ENCODE data around the gene KRT79.

The KRT79 gene

DNA sequence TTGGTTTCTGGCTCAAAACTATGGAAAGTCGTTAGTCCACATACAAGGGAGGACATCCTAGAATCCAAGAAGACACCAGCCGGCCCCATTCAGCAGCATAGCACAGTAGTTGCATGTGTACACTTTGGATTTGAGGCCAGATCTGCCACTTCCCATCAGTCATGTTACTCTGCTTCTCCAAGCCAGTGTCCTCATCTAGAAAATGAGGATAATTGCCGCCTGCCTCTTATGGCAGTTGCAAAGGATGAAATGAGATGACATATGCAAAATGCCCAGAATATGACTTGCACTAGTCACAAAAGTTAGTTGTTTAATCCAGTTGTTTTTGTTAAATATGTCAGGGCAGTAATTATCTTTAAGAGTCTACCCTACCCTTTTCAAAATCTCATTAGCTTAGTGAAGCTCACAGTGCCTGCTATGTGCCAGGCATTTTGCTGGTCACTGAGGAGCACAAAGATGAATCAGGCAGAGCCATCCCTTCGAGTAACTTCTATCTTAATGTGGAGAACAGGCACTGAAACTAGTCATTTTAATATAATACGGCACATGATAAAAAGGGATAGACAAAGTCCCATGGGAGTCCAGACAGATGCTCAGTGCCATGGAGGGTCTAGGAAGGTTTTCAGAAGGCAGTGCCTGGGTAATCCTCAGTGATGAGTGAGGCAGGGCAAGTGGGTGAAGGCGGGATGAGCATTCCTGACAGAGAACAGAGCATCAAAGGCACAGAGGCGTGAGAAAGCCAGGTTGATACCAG lies 50.4 kb downstream of the KRT79 start:
- no peak for ATAC-seq
- TF ChIP-seq ISL1 (CRISPR knock-in tag; IDR thresholded peaks at IDR 0.05) (no peak), ZNF8 (CRISPR knock-in tag; IDR thresholded peaks at IDR 0.05) (no peak), ESRRG (CRISPR knock-in tag; IDR thresholded peaks at IDR 0.05) (no peak), RARB (CRISPR knock-in tag; IDR thresholded peaks at IDR 0.05) (no peak), ZFP3 (CRISPR knock-in tag; IDR thresholded peaks at IDR 0.05) (no peak), ARNTL (CRISPR knock-in tag; IDR thresholded peaks at IDR 0.05; ENCODE audit: borderline replicate concordance, low read depth) (no peak), OSR1 (CRISPR knock-in tag; IDR thresholded peaks at IDR 0.05) (no peak), ZNF565 (CRISPR knock-in tag; conservative IDR thresholded peaks at IDR 0.05; ENCODE audit: low read depth) (no peak), ZC3H10 (CRISPR knock-in tag; IDR thresholded peaks at IDR 0.05) (no peak), SNAI2 (CRISPR knock-in tag; IDR thresholded peaks at IDR 0.05) (no peak), PPARA (CRISPR knock-in tag; IDR thresholded peaks at IDR 0.05; ENCODE audit: borderline replicate concordance) (no peak)
- TF ChIP-seq, protein P1, sequence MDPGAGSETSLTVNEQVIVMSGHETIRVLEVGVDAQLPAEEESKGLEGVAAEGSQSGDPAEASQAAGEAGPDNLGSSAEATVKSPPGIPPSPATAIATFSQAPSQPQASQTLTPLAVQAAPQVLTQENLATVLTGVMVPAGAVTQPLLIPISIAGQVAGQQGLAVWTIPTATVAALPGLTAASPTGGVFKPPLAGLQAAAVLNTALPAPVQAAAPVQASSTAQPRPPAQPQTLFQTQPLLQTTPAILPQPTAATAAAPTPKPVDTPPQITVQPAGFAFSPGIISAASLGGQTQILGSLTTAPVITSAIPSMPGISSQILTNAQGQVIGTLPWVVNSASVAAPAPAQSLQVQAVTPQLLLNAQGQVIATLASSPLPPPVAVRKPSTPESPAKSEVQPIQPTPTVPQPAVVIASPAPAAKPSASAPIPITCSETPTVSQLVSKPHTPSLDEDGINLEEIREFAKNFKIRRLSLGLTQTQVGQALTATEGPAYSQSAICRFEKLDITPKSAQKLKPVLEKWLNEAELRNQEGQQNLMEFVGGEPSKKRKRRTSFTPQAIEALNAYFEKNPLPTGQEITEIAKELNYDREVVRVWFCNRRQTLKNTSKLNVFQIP (CRISPR knock-in tag; IDR thresholded peaks at IDR 0.05; ENCODE audit: borderline replicate concordance, low read depth) = no peak
- TF ChIP-seq, protein P2, sequence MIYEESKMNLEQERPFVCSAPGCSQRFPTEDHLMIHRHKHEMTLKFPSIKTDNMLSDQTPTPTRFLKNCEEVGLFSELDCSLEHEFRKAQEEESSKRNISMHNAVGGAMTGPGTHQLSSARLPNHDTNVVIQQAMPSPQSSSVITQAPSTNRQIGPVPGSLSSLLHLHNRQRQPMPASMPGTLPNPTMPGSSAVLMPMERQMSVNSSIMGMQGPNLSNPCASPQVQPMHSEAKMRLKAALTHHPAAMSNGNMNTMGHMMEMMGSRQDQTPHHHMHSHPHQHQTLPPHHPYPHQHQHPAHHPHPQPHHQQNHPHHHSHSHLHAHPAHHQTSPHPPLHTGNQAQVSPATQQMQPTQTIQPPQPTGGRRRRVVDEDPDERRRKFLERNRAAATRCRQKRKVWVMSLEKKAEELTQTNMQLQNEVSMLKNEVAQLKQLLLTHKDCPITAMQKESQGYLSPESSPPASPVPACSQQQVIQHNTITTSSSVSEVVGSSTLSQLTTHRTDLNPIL (CRISPR knock-in tag; IDR thresholded peaks at IDR 0.05; ENCODE audit: low read depth) = no peak
- TF ChIP-seq, protein P3, sequence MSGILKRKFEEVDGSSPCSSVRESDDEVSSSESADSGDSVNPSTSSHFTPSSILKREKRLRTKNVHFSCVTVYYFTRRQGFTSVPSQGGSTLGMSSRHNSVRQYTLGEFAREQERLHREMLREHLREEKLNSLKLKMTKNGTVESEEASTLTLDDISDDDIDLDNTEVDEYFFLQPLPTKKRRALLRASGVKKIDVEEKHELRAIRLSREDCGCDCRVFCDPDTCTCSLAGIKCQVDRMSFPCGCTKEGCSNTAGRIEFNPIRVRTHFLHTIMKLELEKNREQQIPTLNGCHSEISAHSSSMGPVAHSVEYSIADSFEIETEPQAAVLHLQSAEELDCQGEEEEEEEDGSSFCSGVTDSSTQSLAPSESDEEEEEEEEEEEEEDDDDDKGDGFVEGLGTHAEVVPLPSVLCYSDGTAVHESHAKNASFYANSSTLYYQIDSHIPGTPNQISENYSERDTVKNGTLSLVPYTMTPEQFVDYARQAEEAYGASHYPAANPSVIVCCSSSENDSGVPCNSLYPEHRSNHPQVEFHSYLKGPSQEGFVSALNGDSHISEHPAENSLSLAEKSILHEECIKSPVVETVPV (CRISPR knock-in tag; IDR thresholded peaks at IDR 0.05) = no peak
- TF ChIP-seq, protein P4, sequence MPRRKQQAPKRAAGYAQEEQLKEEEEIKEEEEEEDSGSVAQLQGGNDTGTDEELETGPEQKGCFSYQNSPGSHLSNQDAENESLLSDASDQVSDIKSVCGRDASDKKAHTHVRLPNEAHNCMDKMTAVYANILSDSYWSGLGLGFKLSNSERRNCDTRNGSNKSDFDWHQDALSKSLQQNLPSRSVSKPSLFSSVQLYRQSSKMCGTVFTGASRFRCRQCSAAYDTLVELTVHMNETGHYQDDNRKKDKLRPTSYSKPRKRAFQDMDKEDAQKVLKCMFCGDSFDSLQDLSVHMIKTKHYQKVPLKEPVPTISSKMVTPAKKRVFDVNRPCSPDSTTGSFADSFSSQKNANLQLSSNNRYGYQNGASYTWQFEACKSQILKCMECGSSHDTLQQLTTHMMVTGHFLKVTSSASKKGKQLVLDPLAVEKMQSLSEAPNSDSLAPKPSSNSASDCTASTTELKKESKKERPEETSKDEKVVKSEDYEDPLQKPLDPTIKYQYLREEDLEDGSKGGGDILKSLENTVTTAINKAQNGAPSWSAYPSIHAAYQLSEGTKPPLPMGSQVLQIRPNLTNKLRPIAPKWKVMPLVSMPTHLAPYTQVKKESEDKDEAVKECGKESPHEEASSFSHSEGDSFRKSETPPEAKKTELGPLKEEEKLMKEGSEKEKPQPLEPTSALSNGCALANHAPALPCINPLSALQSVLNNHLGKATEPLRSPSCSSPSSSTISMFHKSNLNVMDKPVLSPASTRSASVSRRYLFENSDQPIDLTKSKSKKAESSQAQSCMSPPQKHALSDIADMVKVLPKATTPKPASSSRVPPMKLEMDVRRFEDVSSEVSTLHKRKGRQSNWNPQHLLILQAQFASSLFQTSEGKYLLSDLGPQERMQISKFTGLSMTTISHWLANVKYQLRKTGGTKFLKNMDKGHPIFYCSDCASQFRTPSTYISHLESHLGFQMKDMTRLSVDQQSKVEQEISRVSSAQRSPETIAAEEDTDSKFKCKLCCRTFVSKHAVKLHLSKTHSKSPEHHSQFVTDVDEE (CRISPR knock-in tag; IDR thresholded peaks at IDR 0.05) = no peak

DNA sequence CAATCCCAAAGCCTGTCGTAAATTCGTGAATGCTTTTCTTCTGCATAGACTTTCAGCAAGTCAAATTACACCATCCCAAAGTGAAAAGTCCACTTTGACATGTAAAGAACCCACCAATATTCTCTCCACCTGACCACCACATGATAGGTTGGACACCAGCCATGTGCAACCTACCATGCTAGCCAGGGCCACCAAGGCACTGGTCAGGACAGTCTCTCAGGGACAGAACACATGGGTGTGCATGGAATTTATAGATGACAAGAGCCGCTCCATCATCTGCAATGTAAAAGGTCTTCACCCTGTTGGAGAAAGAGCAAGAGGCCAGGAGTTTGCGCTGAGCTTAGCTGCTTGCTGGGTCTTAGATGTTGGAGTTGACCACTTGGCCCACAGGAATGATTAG lies 51.6 kb downstream of the KRT79 start:
- no peak for ATAC-seq
- no peak for TF ChIP-seq BACH2 (CRISPR knock-in tag; IDR thresholded peaks at IDR 0.05; ENCODE audit: borderline replicate concordance)

DNA sequence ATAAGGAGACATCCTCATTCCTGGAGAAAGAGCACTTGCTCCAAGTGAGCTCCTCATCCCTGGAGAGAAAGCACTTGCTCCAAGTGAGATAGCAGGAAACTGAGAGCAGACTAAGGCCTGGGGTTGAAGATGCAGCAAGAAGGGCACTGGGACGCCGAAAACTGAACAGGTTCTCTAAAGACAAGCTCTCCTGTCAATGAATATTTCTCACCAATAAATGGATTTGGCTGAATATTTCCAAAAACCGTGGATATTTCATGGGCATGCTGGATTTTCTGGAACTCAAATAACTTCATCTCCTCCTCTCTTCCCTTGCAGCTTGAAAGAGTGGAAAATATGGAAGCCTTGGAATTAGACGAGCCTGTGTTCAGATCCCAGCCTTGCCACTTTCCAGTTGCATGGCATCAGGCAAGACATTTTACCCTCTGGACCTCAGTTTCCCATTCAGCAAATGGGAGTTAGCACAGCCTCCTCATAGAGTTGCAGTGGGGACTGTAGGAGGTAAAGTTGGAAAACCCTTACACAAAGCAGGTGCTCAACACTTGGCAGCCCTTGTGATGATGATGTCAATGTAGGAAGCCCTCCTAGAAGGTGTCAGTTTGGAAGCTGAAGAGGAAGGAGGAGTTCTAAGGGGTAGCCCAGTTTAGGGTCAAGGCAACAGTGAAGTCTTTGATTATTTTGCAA lies 52.6 kb downstream of the KRT79 start:
- ATAC-seq = no peak
- TF ChIP-seq PPARA (CRISPR knock-in tag; IDR thresholded peaks at IDR 0.05; ENCODE audit: borderline replicate concordance) = no peak
- no peak for TF ChIP-seq ZNF565 (CRISPR knock-in tag; conservative IDR thresholded peaks at IDR 0.05; ENCODE audit: low read depth)
- no peak for TF ChIP-seq ISL1 (CRISPR knock-in tag; IDR thresholded peaks at IDR 0.05)
- TF ChIP-seq ZNF70 (CRISPR knock-in tag; IDR thresholded peaks at IDR 0.05) = no peak
- no peak for TF ChIP-seq TOX (CRISPR knock-in tag; IDR thresholded peaks at IDR 0.05; ENCODE audit: borderline replicate concordance)
- no peak for TF ChIP-seq ESRRG (CRISPR knock-in tag; IDR thresholded peaks at IDR 0.05)

DNA sequence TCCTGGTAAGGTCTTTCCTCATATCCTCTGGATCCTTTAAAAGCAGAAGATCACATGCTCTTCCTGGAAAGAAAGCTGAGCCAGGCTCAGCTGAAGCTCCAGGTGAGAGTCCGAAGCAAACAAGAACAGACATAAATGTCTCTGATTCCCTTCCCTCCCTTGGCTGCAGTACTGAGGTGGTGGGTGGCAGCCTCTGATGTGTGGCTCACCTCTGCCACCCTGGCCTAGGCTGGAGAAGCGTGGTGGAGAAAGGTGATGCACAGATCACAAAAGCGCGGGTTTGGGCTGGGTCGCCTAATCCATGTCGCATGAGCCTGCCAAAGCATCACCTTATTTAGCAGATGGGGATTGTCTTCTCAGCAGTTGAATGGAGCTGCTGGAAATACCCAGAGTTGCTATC lies 54.2 kb downstream of the KRT79 start:
- ATAC-seq = no peak
- TF ChIP-seq TOX (CRISPR knock-in tag; IDR thresholded peaks at IDR 0.05; ENCODE audit: borderline replicate concordance) = no peak
- TF ChIP-seq CSDC2 (CRISPR knock-in tag; IDR thresholded peaks at IDR 0.05) = no peak
- TF ChIP-seq ZNF565 (CRISPR knock-in tag; conservative IDR thresholded peaks at IDR 0.05; ENCODE audit: low read depth) = no peak
- no peak for TF ChIP-seq ZFP30 (CRISPR knock-in tag; IDR thresholded peaks at IDR 0.05)
- TF ChIP-seq, protein P2 (CRISPR knock-in tag; IDR thresholded peaks at IDR 0.05; ENCODE audit: low read depth) = no peak
- TF ChIP-seq ZFP3 (CRISPR knock-in tag; IDR thresholded peaks at IDR 0.05) = no peak
- no peak for TF ChIP-seq PPARA (CRISPR knock-in tag; IDR thresholded peaks at IDR 0.05; ENCODE audit: borderline replicate concordance)
- no peak for TF ChIP-seq ESRRG (CRISPR knock-in tag; IDR thresholded peaks at IDR 0.05)
- TF ChIP-seq TCF4 (CRISPR knock-in tag; IDR thresholded peaks at IDR 0.05; ENCODE audit: borderline replicate concordance) = no peak
- no peak for TF ChIP-seq ARNTL (CRISPR knock-in tag; IDR thresholded peaks at IDR 0.05; ENCODE audit: borderline replicate concordance, low read depth)
- TF ChIP-seq ISL1 (CRISPR knock-in tag; IDR thresholded peaks at IDR 0.05) = no peak
- TF ChIP-seq BACH2 (CRISPR knock-in tag; IDR thresholded peaks at IDR 0.05; ENCODE audit: borderline replicate concordance) = no peak
- no peak for TF ChIP-seq ZNF70 (CRISPR knock-in tag; IDR thresholded peaks at IDR 0.05)
- TF ChIP-seq SNAI2 (CRISPR knock-in tag; IDR thresholded peaks at IDR 0.05) = no peak
- TF ChIP-seq, protein P3 (CRISPR knock-in tag; IDR thresholded peaks at IDR 0.05) = no peak
- TF ChIP-seq GLIS3 (CRISPR knock-in tag; IDR thresholded peaks at IDR 0.05) = no peak

Data from SK-N-SH treated with all-trans-retinoic acid at 6 μM for 48 hours (cell line).